Gastroesophageal sphincter (tissue), 4 donors: ENCODE data around the gene VPS4B. TPM values are rescaled to one million over a fixed set of nuclear protein-coding genes. Genes with fewer than 3 reads are reported as not detected.

Experiments
- ATAC-seq: fragments of 150-250 bp; one replicate; pipeline ENCODE4 v1.9.1; 2016; ENCODE audit warnings: mild to moderate bottlenecking, moderate library complexity
- H3K27ac ChIP-seq, 4 donors: fragments of 200-600 bp; sonication (generic) in 3 of 4; 1 replicate in 3 of 4; 2 replicates in 1 of 4; pipeline ENCODE4 v1.5.1; 2016 to 2019
- H3K27me3 ChIP-seq: fragments of 200-600 bp; sonication (generic); one replicate; pipeline ENCODE4 v1.5.1; 2019
- H3K36me3 ChIP-seq, 2 donors: fragments of 200-600 bp; sonication (generic); one replicate each; pipeline ENCODE4 v1.5.1; 2019; ENCODE audit warnings: control low read depth in 1 of 2
- H3K4me1 ChIP-seq, 3 donors: fragments of 200-600 bp; sonication (generic); 1 replicate in 2 of 3; 2 replicates in 1 of 3; pipeline ENCODE4 v1.5.1; 2016 to 2019; ENCODE audit warnings: control low read depth in 2 of 3
- H3K4me3 ChIP-seq, 2 donors: fragments of 200-600 bp; sonication (generic); one replicate each; pipeline ENCODE4 v1.5.1; 2019; ENCODE audit warnings: mild to moderate bottlenecking in 1 of 2, moderate library complexity in 1 of 2
- H3K9me3 ChIP-seq, 3 donors: fragments of 200-600 bp; sonication (generic); one replicate each; pipeline ENCODE4 v1.5.1; 2017 to 2019; ENCODE audit warnings: control low read depth in 2 of 3
- EP300 ChIP-seq: sonication (generic); formaldehyde crosslinking; IDR thresholded peaks from one replicate; pipeline ENCODE4 v1.6.1; 2017; ENCODE audit warnings: antibody characterized with exemption, mild to moderate bottlenecking
- POLR2A ChIP-seq, 2 donors: fragments of 450-650 bp; IDR thresholded peaks; one replicate each; pipeline ENCODE4 v1.6.1; 2017; ENCODE audit warnings: antibody characterized with exemption in 2 of 2, mild to moderate bottlenecking in 2 of 2, moderate library complexity in 1 of 2
- POLR2AphosphoS5 ChIP-seq: sonication (generic); formaldehyde crosslinking; IDR thresholded peaks from one replicate; pipeline ENCODE4 v1.6.1; 2017; ENCODE audit warnings: antibody characterized with exemption
- WGBS, 2 donors: methylation state at CpG; one replicate each; pipeline ENCODE4 v1.1.5; 2018; ENCODE audit warnings: low coverage in 1 of 2; 5-methylcytosine and 5-hydroxymethylcytosine counted together
- total RNA-seq, 4 donors: library from RNA; depleted of rRNA; stranded (reverse); fragments of >200 nt; gene quantifications; one replicate each; pipeline ENCODE4 v1.1.0, GENCODE V29; 2016
- TF ChIP-seq, protein P1 (sequence below), 4 experiments: fragments of 200-600 bp in 2 of 4; fragments of 450-650 bp in 2 of 4; sonication (generic) in 1 of 4; IDR thresholded peaks; one replicate each; pipeline ENCODE4 v1.5.1; 2017 to 2019; ENCODE audit warnings: antibody characterized with exemption in 4 of 4, mild to moderate bottlenecking in 2 of 4, moderate library complexity in 2 of 4

VPS4B gene
- total RNA-seq, 4 donors from 2014 or later, result 32.3 to 48.0 (median 33.0) TPM

DNA sequence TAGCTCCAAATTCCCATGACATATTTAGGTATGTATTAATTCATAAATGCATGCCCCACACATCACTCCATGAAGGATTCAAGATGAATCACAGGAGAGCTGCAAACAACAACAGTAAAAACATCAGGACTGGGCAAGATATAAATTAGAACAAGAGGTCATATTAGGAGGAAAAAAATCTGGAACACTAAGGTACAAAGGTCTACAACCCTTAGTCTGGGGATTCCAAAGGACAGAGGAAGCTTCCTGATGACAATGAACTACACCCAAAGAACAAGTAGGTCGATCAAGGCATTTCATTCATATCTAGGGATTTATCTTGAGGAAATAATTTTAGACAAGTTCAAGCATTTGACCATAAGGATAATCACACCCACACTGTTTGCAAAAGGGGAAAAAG lies 14.5 kb downstream of the VPS4B start:
- H3K27ac ChIP-seq, result no peak overlapping the region
- TF ChIP-seq POLR2A (IDR thresholded peaks at IDR 0.05) (no peak), EP300 (no peak), POLR2AphosphoS5 (no peak)
- TF ChIP-seq, protein P1, sequence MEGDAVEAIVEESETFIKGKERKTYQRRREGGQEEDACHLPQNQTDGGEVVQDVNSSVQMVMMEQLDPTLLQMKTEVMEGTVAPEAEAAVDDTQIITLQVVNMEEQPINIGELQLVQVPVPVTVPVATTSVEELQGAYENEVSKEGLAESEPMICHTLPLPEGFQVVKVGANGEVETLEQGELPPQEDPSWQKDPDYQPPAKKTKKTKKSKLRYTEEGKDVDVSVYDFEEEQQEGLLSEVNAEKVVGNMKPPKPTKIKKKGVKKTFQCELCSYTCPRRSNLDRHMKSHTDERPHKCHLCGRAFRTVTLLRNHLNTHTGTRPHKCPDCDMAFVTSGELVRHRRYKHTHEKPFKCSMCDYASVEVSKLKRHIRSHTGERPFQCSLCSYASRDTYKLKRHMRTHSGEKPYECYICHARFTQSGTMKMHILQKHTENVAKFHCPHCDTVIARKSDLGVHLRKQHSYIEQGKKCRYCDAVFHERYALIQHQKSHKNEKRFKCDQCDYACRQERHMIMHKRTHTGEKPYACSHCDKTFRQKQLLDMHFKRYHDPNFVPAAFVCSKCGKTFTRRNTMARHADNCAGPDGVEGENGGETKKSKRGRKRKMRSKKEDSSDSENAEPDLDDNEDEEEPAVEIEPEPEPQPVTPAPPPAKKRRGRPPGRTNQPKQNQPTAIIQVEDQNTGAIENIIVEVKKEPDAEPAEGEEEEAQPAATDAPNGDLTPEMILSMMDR (IDR thresholded peaks at IDR 0.05), result no peak
- no peaks in the 10 kb centered on the region for H3K9me3 ChIP-seq
- no peaks in the 10 kb centered on the region for H3K27me3 ChIP-seq
- ATAC-seq, result no peak
- H3K4me1 ChIP-seq, result no peaks in the 10 kb centered on the region
- H3K4me3 ChIP-seq, result no peak overlapping the region
- peaks cover 3 to 84% of the 10 kb centered on the region in 2 donors for H3K36me3 ChIP-seq
- WGBS, 2 donors, result 82% methylated on average over 1 of the region's 1 CpG; no CpG with 5 or more reads in 1 of the 2 donors

DNA sequence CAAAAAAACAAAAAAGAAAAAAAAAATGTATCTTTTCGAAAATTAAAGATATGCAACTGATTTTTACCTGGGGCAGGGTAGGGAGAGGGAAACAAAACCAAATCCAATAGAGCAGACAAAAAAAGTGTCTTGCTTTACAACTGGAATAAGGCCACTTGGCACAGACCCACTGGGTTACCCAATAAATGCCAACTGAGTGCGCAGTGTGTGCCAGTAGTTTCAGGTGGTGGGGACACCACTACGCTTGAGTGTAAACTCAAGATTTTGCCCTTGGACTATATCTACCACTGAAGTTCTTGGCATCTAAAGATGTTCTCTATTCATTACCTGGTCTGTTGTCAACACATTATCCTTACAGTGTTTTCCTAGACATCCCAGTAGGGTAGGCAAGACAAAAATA lies 16.3 kb downstream of the VPS4B start:
- TF ChIP-seq, protein P1 (IDR thresholded peaks at IDR 0.05), result no peak
- no peak for TF ChIP-seq EP300
- TF ChIP-seq POLR2A (IDR thresholded peaks at IDR 0.05), result no peak
- no peak for TF ChIP-seq POLR2AphosphoS5
- WGBS, 2 donors, result 82 to 94% methylated on average over 2 to 3 of the region's 3 CpGs
- no peak for ATAC-seq
- H3K27me3 ChIP-seq, result no peaks in the 10 kb centered on the region
- no peak overlapping the region for H3K27ac ChIP-seq
- no peaks in the 10 kb centered on the region for H3K4me1 ChIP-seq
- no peaks in the 10 kb centered on the region for H3K9me3 ChIP-seq
- no peak overlapping the region for H3K4me3 ChIP-seq
- peaks cover 7 to 91% of the 10 kb centered on the region in 2 donors for H3K36me3 ChIP-seq

DNA sequence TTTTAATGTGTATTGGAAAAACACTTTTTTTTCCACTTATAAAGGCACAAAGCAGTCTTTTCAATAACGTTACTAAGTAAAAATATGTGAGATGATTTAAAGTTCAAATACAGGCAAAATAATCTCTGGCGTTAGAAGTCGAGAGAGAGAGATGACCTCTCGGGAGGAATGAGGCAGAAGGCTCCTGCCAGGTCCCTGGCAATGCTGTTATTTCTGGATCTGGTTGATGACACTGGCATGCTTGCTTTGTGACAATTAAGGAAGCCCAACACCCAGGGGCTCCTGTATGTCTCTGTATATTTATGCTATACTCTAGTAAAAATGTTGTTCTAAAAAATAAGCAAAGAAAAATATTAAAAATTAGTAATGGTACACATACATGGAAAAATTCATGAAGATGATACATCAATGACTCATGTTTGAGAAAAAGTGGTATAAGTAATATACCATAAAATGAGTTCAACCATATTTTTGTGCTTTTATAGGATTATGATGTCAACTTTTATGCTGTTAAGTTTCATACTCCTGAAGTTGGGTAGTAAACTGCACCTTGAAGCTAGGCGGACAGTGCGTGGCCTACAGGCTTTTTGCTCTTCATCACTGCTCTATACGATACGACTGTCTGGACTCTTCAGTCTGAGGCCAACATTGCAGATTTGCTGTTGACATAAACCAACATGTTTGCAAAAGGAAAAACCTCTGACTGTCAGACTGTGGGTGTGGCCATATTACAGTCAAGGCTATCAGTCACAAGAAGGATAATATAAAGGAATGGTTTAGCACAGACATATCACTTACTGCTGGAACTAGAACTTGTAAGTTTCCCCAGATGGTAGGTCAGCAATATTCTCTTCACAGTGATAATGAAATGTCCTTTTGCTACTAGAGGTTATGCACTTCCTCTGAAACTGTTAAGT lies 19.8 kb downstream of the VPS4B start:
- 74 to 85% methylated on average over 5 to 8 of the region's 8 CpGs for WGBS, 2 donors
- ATAC-seq, result no peak

DNA sequence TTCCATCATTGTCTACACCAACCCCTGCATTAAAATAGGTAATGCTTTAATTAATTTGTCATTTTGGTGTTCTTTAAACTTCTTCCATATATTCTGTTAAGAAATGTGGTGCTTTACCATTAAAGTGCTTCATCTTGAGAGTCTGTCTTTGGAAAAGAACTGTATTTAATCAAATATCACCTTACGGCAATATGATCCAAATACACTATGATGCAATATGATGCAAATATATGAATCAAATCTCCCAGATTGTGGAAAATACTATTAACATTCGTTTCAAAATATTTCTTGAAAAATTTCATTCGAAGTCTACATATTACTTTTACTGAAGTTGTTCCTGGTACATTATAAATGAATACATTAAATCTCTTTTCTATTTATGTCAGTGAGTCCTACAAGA lies 23.0 kb downstream of the VPS4B start:
- no peak for TF ChIP-seq POLR2A (IDR thresholded peaks at IDR 0.05)

More for the DNA sequence above, 19.8 kb downstream of the VPS4B start:
- no peaks in the 10 kb centered on the region for H3K9me3 ChIP-seq
- no peak for TF ChIP-seq EP300
- TF ChIP-seq POLR2AphosphoS5, result no peak
- no peak for TF ChIP-seq POLR2A (IDR thresholded peaks at IDR 0.05)
- TF ChIP-seq, protein P1 (IDR thresholded peaks at IDR 0.05), result no peak
- peaks cover 4 to 91% of the 10 kb centered on the region in 2 donors for H3K36me3 ChIP-seq
- no peak overlapping the region for H3K27ac ChIP-seq
- no peaks in the 10 kb centered on the region for H3K27me3 ChIP-seq
- no peaks in the 10 kb centered on the region for H3K4me1 ChIP-seq
- no peak overlapping the region for H3K4me3 ChIP-seq

DNA sequence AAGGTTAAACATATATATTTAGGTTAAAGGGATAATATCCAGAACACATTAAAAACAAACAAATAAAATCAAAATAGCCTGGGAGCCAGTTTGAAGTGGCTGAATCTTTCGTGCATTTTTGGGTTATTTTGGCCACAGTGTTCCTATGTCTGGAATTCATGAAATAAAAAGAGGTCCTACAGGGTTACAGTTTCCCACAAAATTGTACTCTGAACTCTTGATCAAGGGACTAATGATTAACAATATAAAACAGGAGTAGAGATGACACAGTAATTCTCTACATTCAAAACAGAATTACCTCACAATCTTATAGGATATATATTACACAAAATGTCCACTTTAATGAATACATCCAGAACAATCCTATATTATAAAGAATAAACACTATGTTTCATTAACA lies 24.9 kb downstream of the VPS4B start:
- no peak overlapping the region for H3K4me3 ChIP-seq
- TF ChIP-seq POLR2AphosphoS5, result no peak
- no peak for TF ChIP-seq POLR2A (IDR thresholded peaks at IDR 0.05)
- TF ChIP-seq, protein P1 (IDR thresholded peaks at IDR 0.05), result no peak
- TF ChIP-seq EP300, result no peak
- no peaks in the 10 kb centered on the region for H3K27me3 ChIP-seq
- H3K36me3 ChIP-seq, result peaks cover 3 to 100% of the 10 kb centered on the region in 2 donors
- no peaks in the 10 kb centered on the region for H3K9me3 ChIP-seq
- ATAC-seq, result no peak
- H3K4me1 ChIP-seq, result no peaks in the 10 kb centered on the region
- H3K27ac ChIP-seq, result no peak overlapping the region
- WGBS, 2 donors, result 81 to 86% methylated on average over 1 of the region's 1 CpG

More for the DNA sequence above, 23.0 kb downstream of the VPS4B start:
- ATAC-seq, result no peak
- H3K4me3 ChIP-seq, result no peak overlapping the region
- H3K27me3 ChIP-seq, result no peaks in the 10 kb centered on the region
- WGBS, 2 donors, result 85 to 93% methylated on average over 3 of the region's 3 CpGs
- H3K9me3 ChIP-seq, result no peaks in the 10 kb centered on the region
- no peaks in the 10 kb centered on the region for H3K4me1 ChIP-seq
- no peak overlapping the region for H3K27ac ChIP-seq
- H3K36me3 ChIP-seq, result peaks cover 4 to 100% of the 10 kb centered on the region in 2 donors
